Measurements from ENCODE around the gene USP50. TPM values are rescaled to one million over a fixed set of nuclear protein-coding genes. Genes with fewer than 3 reads are reported as not detected.

The USP50 gene
- total RNA-seq, 1 donor from 2014 or later, result 0.40 TPM

DNA sequence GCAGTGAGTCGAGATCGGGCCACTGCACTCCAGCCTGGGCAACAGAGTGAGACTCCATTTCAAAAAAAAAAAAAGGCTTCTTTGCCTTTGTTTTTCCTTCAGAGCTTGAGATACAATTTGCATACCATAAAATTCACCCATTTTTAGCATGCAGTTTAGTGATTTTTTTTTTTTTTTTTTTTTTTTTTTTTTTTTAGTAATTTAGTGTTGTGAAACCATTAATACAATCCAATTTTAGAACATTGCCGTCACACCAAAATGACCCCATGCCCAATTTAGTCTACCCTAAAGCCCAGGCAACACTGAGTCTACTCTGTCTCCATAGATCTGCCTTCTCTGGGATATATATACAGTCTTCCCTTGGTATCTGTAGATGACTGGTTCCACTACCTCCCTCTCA is 61.1 kb downstream of the USP50 start:
- Mint-ChIP-seq H3K27ac (ENCODE audit: unreplicated experiment) (no peak overlapping the region), H3K4me3 (no peak overlapping the region)

DNA sequence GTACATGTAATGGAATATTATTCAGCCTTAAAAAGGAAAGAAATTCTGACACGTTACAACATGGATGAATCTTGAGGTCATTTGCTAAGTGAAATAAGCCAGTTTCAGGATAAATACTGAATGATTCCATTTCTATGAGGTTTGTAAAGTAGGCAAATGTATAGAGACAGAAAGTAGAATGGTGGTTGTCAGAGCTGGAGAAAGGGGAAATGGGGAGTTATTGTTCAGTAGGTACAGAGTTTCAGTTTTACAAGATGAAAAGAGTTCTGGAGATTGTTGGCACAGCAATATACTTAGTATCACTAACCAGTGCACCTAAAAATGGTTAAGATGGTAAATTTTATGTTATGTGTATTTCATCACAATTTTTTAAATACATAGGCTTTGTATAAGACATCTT is 61.7 kb downstream of the USP50 start:
- Mint-ChIP-seq H3K4me3 (no peak overlapping the region), H3K9me3 (no peaks in the 10 kb centered on the region), H3K4me1 (no peaks in the 10 kb centered on the region), H3K27ac (ENCODE audit: unreplicated experiment) (no peak overlapping the region), H3K36me3 (ENCODE audit: low read depth) (peaks cover 26% of the 10 kb centered on the region), H3K27me3 (ENCODE audit: low read depth) (no peaks in the 10 kb centered on the region)
- DNase-seq (ENCODE audit: low read depth, low spot score), result no peak
- TF ChIP-seq, protein P1, sequence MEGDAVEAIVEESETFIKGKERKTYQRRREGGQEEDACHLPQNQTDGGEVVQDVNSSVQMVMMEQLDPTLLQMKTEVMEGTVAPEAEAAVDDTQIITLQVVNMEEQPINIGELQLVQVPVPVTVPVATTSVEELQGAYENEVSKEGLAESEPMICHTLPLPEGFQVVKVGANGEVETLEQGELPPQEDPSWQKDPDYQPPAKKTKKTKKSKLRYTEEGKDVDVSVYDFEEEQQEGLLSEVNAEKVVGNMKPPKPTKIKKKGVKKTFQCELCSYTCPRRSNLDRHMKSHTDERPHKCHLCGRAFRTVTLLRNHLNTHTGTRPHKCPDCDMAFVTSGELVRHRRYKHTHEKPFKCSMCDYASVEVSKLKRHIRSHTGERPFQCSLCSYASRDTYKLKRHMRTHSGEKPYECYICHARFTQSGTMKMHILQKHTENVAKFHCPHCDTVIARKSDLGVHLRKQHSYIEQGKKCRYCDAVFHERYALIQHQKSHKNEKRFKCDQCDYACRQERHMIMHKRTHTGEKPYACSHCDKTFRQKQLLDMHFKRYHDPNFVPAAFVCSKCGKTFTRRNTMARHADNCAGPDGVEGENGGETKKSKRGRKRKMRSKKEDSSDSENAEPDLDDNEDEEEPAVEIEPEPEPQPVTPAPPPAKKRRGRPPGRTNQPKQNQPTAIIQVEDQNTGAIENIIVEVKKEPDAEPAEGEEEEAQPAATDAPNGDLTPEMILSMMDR (conservative IDR thresholded peaks at IDR 0.05), result no peak

More for the DNA sequence above, 61.1 kb downstream of the USP50 start:
- no peaks in the 10 kb centered on the region for H3K4me1 Mint-ChIP-seq
- peaks cover 28% of the 10 kb centered on the region for H3K36me3 Mint-ChIP-seq (ENCODE audit: low read depth)
- no peaks in the 10 kb centered on the region for H3K9me3 Mint-ChIP-seq
- no peak for DNase-seq (ENCODE audit: low read depth, low spot score)
- no peaks in the 10 kb centered on the region for H3K27me3 Mint-ChIP-seq (ENCODE audit: low read depth)
- TF ChIP-seq, protein P1 (conservative IDR thresholded peaks at IDR 0.05), result no peak

DNA sequence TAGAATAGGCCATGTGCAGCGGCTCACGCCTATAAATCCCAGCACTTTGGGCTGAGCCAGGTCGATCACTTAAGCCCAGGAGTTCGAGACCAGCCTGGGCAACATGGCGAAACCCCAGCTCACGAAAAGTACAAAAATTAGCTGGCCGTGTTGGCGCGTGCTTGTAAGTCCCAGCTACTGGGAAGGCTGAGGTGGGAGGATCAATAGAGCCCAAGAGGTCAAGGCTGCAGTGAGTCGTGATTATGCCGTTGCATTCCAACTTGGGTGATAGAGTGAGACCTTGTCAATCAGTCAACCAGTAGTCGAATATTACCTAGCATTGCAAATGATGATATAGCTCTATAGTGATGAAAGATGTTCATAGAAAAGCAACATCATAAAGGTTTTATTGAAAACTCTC is 70.3 kb downstream of the USP50 start:
- DNase-seq (ENCODE audit: low read depth, low spot score), result no peak
- Mint-ChIP-seq H3K9me3 (no peaks in the 10 kb centered on the region), H3K36me3 (ENCODE audit: low read depth) (peaks cover 17% of the 10 kb centered on the region), H3K27me3 (ENCODE audit: low read depth) (no peaks in the 10 kb centered on the region), H3K27ac (ENCODE audit: unreplicated experiment) (no peak overlapping the region), H3K4me3 (no peak overlapping the region), H3K4me1 (no peaks in the 10 kb centered on the region)
- TF ChIP-seq, protein P1 (conservative IDR thresholded peaks at IDR 0.05), result no peak

DNA sequence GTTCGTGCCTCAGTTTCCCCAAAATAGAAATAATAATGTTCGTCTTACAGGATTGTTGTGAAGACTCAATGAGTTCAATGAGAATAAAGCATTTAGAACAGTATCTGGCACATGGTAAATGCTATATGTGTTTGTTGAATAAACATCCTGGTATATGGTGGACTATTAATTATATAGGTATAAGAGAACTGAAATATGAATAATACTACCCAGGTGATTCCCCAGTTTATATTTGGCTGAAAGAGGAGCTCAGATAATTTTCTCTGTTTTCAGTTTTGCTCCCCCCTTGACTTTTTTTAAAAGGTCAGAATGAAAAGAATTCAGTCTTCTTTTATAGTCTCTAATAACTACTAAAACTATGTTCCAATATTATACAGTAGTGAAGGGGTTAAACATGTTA is 75.4 kb downstream of the USP50 start:
- Mint-ChIP-seq H3K9me3 (no peaks in the 10 kb centered on the region), H3K27me3 (ENCODE audit: low read depth) (no peaks in the 10 kb centered on the region), H3K27ac (ENCODE audit: unreplicated experiment) (no peak overlapping the region), H3K4me1 (no peaks in the 10 kb centered on the region), H3K4me3 (no peak overlapping the region), H3K36me3 (ENCODE audit: low read depth) (peaks cover 10% of the 10 kb centered on the region)
- TF ChIP-seq, protein P1 (conservative IDR thresholded peaks at IDR 0.05), result no peak
- no peak for DNase-seq (ENCODE audit: low read depth, low spot score)

DNA sequence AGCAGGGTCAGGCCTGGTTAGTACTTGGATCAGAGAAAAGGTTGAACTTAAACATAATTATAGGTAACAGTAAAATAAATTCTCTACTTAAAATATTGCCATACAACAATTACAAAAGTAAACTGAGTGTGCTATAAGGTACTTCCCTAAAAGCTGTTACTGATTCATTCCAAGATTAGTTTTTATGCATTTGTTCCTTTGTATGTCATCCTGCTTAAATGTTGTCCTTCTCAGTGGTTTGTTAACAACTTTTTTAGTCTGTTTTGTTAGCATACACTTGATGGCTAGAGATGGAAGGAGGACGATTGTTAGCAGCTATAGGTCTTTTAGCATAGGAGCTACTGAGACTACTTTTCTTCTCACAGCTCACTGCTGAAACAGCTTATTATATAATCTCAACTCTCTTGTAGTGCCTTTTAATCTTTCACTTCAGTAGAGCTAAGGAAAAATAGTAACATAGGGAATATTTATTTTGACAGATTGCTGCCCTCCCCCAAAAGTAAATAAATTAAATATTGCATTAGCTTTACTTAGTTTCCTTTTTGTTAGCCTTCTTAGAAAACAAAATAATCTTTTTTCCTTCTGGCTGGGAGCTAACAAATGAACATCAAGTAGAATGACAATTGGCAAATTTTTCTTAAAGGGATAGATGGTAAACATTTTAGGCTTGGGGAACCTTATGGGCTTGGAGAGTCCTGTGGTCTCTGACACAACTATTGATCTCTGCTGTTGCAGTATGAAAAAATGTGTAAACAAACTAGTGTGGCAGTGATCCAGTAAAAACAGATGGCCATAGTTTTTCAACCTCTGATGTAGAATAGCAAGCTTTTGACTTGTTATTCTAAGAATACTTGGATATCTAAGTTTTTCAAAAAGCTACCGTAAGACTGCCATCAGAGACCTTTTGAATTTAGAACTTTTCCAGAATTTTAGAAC is 82.8 kb downstream of the USP50 start:
- no peaks in the 10 kb centered on the region for H3K27me3 Mint-ChIP-seq (ENCODE audit: low read depth)
- H3K9me3 Mint-ChIP-seq, result no peaks in the 10 kb centered on the region
- no peak for DNase-seq (ENCODE audit: low read depth, low spot score)
- TF ChIP-seq, protein P1 (conservative IDR thresholded peaks at IDR 0.05), result no peak
- no peak overlapping the region for H3K4me3 Mint-ChIP-seq
- H3K27ac Mint-ChIP-seq (ENCODE audit: unreplicated experiment), result no peak overlapping the region
- H3K4me1 Mint-ChIP-seq, result no peaks in the 10 kb centered on the region
- peaks cover 5% of the 10 kb centered on the region for H3K36me3 Mint-ChIP-seq (ENCODE audit: low read depth)

All from neural crest cell (in vitro differentiated cells).